ENCODE data around the gene GNG7.
"Not testable (repeated sequence)": the region's sequence is repeated elsewhere in the genome, so short reads cannot be mapped to it uniquely, and the experiment has no call there.

GNG7 gene

DNA sequence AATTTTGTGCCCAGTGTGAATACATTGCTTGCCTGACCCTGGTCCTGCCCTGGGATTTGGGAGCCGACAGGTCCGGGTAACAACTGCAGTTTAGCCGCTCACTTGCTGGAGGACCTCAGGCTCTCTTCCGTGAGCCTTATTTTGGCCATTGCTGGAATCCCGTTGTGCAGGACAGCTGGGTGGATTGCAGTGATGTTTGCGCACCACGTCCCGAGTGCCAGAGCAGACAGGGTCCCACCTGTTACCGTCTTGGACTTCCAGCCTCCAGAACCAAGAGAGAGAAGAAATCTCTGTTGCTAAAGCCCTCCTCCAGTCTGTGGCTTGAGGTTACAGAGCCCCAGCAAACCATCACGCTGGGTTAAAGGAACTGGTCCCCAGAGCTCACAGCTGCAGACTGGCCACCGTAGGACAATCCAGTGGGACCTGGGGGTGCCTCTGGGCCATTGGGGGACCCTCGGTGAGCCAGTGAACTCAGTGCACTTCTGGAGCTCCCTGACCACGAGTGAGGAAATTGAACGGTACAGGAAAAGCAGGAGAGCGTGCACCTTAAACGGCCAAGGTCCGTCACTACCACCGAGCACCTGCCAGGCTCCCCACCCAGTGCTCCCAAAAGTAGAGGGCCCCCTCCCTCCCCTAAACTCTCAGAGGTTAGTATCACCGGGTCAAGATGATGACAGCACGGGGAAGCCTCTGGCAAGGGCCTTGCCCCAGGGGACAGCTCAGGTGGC lies 92.9 kb downstream of the GNG7 start:
- TF ChIP-seq CTCF (IDR thresholded peaks at IDR 0.05; ENCODE audit: borderline replicate concordance, insufficient read depth, low read depth, low read length) = no peak
- H3K4me3 ChIP-seq (ENCODE audit: low read depth, low read length) = peak overlapping the region; percentile 39

DNA sequence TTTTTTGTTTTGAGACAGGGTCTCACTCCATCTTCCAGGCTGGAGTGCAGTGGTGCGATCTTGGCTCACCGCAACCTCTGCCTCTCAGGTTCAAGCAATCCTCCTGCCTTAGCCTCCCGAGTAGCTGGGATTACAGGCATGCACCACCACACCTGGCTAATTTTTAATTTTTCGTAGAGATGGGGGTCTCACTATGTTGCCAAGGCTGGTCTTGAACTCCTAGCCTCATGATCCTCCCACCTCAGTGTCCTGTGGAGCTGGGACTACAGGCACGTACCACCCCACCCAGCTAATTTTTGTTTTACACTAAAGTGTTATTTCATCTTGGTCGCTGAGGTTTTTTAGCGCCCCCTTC lies 93.5 kb downstream of the GNG7 start:
- H3K4me3 ChIP-seq (ENCODE audit: low read depth, low read length) = peak overlapping the region; percentile 39

DNA sequence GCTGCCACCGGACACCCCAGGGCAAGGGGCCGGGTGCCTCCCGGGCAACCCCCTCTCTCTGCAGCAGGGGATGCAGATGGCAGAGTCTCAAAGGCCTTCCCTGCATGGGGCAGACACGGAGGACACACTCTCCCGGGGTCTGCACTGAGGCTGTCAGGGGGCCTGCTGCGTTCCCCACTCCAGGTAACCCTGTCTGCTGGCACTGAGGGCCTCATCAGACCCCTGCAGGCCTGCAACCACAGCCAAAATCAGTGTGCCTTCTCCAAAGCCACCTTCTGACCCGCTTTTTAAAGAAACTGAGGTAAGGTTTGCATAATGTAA lies 93.9 kb downstream of the GNG7 start:
- H3K4me3 ChIP-seq (ENCODE audit: low read depth, low read length) = peak overlapping the region; percentile 39
- no peak for TF ChIP-seq CTCF (IDR thresholded peaks at IDR 0.05; ENCODE audit: borderline replicate concordance, insufficient read depth, low read depth, low read length)

DNA sequence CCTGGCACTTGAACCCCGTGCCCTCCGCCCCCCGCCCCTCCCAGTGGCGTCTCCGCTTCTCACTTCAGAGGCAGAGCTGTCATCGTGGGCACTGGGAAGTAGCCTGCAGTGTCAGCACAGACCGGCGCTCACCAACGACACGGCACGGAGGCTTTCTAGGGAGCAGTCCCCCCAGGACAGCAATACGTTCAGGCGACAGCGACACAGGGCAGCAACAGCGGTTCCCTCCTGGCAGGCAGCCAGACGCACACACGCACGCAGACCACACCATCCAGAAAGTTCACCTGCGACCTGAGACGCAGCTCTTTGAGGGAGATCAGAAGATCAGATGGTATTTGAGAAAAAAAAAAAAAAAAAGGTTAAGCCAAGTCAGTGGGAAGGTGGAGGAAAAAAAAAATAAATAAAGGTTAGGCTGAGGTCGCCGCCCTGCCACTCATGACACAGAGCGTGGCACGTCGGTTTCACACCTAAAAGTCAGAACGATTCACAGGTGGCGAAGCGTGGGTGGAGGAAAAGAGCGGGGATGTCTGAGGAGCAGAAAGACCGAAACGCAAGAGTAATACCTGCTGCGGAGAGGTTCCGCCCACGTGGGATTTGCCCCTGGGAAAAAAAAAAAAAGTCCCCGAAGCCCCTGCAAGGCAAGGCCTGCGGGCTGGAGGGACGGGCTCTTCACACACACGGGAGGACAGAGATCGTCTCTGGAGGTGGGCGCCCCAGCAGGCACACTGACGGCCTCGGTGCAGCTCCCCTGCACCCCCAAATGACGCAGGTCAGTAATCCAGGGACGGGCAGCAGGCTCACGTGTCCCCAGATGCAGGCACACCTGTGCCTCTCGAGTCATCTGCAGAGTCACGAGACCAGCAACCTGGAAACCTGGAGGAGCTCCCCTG lies 94.5 kb downstream of the GNG7 start:
- no peak for TF ChIP-seq CTCF (IDR thresholded peaks at IDR 0.05; ENCODE audit: borderline replicate concordance, insufficient read depth, low read depth, low read length)
- peak overlapping the region; percentile 39 for H3K4me3 ChIP-seq (ENCODE audit: low read depth, low read length)

GRCh38 chr19:2606774-2607173 lies 95.7 kb downstream of the GNG7 start:
- not testable (repeated sequence) for H3K4me3 ChIP-seq (ENCODE audit: low read depth, low read length)

DNA sequence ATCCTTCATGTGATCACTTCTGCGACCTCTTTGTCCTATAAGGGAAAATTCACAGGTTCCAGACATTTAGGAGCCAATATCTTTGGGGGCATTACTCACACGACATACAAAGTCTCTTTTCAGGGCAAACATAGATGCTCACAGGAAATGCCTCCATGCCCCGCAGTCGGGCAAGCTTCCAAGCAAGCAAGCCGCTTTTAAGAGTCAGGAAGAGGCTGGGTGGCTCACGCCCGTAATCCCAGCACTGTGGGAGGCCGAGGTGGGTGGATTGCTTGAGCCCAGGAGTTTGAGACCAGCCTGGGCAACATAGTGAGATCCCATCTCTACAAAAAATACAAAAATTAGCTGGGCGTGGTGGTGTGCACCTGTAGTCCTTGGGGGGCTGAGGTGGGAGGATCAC lies 96.6 kb downstream of the GNG7 start:
- not testable (repeated sequence) for H3K4me3 ChIP-seq (ENCODE audit: low read depth, low read length)

GRCh38 chr19:2604747-2605329 lies 97.7 kb downstream of the GNG7 start:
- no peak for TF ChIP-seq CTCF (IDR thresholded peaks at IDR 0.05; ENCODE audit: borderline replicate concordance, insufficient read depth, low read depth, low read length)
- no peak overlapping the region for H3K4me3 ChIP-seq (ENCODE audit: low read depth, low read length)

DNA sequence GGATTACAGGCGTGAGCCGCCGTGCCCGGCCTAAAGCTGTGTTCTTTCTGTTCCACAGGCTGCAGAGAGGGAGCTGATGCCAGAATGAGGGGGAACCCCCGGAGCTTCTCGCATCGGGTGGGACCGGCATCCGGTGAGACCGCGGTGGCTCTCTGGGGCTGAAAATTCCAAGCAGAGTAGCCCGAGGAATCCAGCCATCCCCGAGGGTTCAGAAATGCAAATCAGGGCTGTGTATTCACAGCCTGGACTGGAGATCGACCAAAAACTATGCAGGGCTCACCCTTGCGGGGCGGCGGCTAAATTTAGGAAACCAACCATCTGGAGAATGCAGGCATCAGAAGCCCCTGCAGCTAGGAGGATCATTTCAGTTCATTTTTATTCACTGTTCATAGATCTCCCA lies 99.2 kb downstream of the GNG7 start:
- no peak overlapping the region for H3K4me3 ChIP-seq (ENCODE audit: low read depth, low read length)
- no peak for TF ChIP-seq CTCF (IDR thresholded peaks at IDR 0.05; ENCODE audit: borderline replicate concordance, insufficient read depth, low read depth, low read length)
